Heart left ventricle (tissue), 13 donors: ENCODE measurements around the gene EHMT1.

ENCODE experiments used
- POLR2A ChIP-seq, 2 donors: fragments of 450-650 bp; IDR thresholded peaks; one replicate each; pipeline ENCODE4 v1.6.1; 2017; ENCODE audit warnings: antibody characterized with exemption in 2 of 2, mild to moderate bottlenecking in 2 of 2, moderate library complexity in 2 of 2
- TF ChIP-seq, protein P1 (sequence below), 12 donors: fragments of 200-600 bp; sonication (generic) in 4 of 12; IDR thresholded peaks; one replicate each; pipeline versions ENCODE4 v1.5.0 to v1.8.0; 2018 to 2022; ENCODE audit warnings: antibody characterized with exemption in 12 of 12, mild to moderate bottlenecking in 5 of 12
- donor health status: ischemic (EF 13 %, LVEDD 7.1; RV severe dilation, severe dysfunction).
- donor health status: DM: no; HTN: yes; CAD: no.
- donor health status: DM: no; HTN: no; CAD: no.
- donor health status: ischemic (EF 25% LVEDD 6.9; RV normal size, moderate dysfunction).
- donor health status: ischemic (EF 25% LVEDD 5.7; RV mildly dilated, moderate dysfunction).
- donor health status: ischemic (EF 35%, LVEDD 5.7; RV mildly dilated, moderate dysfunction).
- donor health status: nonischemic (EF 11% LVEDD 7.7; RV severe dilation, severe dysfunction).
- donor health status: DM: yes; HTN: yes; CAD: no.
- donor health status: PGD.
- donor health status: ischemic (EF 29% LVEDD 5.4; RV normal size, mild dysfunction).
- donor health status: nonischemic (EF 23%, LVEDD 6.1; RV moderate dilation, normal function).

DNA sequence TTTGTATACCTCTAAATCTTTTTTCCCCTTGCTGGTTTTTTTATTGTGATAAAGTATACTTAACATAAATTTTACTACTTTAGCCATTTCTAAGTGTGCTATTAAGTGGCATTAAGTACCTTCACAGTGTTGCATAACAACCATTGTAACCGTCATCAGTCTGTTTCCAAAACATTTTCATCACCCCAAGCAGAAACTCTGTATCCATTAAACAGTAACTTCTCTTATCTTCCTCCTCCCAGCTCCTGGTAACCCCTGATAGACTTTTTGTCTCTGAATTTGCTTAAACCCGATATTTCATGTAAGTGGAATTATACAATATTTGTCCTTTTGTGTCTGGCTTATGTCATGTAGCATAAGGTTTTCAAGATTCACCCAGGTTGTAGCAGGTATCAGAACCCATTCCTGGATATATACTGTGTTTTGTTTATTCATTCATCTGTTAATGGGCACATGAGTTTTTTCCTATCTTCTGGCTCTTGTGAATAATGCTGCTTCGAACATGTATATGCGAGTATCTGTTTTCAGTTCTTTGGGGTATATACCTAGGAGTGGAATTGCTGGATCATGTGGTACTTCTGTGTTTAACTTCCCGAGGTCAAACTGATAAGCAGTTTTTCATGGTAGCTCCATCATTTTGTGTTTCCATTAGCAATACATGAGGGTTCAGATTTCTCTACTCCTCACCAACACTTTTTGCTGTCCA lies 66.4 kb downstream of the EHMT1 start:
- TF ChIP-seq, protein P1, sequence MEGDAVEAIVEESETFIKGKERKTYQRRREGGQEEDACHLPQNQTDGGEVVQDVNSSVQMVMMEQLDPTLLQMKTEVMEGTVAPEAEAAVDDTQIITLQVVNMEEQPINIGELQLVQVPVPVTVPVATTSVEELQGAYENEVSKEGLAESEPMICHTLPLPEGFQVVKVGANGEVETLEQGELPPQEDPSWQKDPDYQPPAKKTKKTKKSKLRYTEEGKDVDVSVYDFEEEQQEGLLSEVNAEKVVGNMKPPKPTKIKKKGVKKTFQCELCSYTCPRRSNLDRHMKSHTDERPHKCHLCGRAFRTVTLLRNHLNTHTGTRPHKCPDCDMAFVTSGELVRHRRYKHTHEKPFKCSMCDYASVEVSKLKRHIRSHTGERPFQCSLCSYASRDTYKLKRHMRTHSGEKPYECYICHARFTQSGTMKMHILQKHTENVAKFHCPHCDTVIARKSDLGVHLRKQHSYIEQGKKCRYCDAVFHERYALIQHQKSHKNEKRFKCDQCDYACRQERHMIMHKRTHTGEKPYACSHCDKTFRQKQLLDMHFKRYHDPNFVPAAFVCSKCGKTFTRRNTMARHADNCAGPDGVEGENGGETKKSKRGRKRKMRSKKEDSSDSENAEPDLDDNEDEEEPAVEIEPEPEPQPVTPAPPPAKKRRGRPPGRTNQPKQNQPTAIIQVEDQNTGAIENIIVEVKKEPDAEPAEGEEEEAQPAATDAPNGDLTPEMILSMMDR (IDR thresholded peaks at IDR 0.05), result no peak
- TF ChIP-seq POLR2A (IDR thresholded peaks at IDR 0.05), result no peak
